Prostate gland (tissue), 2 donors: ENCODE results near the gene ARL16.

Source experiments
- CTCF ChIP-seq, 4 experiments: fragments of 200-600 bp in 2 of 4; fragments of 450-650 bp in 2 of 4; sonication (generic) in 2 of 4; IDR thresholded peaks; 1 replicate in 3 of 4; 2 replicates in 1 of 4; pipeline ENCODE4 v1.5.1; 2016 to 2019; ENCODE audit warnings: antibody characterized with exemption in 4 of 4, mild to moderate bottlenecking in 2 of 4, moderate library complexity in 2 of 4
- POLR2A ChIP-seq: fragments of 450-650 bp; IDR thresholded peaks from one replicate; pipeline ENCODE4 v1.6.1; 2016; ENCODE audit warnings: antibody characterized with exemption, mild to moderate bottlenecking
- POLR2AphosphoS5 ChIP-seq: sonication (generic); formaldehyde crosslinking; IDR thresholded peaks from one replicate; pipeline ENCODE4 v1.6.1; 2017; ENCODE audit warnings: antibody characterized with exemption

- no peak for TF ChIP-seq CTCF (IDR thresholded peaks at IDR 0.05)
- no peak for TF ChIP-seq POLR2AphosphoS5
- no peak for TF ChIP-seq POLR2A
Measured at GRCh38 chr17:81720267-81721071, 36.9 kb upstream of the ARL16 start.
